GM18868 (cell line): ENCODE results near the gene CLDN5.

ENCODE experiments used
- ATAC-seq: cut with Tn5 transposase; IDR thresholded peaks from one replicate; pipeline ENCODE4 v1.9.1; 2021; ENCODE audit warnings: mild to moderate bottlenecking, moderate library complexity; ENCODE audit not compliant: unreplicated experiment

CLDN5 gene, protein sequence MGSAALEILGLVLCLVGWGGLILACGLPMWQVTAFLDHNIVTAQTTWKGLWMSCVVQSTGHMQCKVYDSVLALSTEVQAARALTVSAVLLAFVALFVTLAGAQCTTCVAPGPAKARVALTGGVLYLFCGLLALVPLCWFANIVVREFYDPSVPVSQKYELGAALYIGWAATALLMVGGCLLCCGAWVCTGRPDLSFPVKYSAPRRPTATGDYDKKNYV

DNA sequence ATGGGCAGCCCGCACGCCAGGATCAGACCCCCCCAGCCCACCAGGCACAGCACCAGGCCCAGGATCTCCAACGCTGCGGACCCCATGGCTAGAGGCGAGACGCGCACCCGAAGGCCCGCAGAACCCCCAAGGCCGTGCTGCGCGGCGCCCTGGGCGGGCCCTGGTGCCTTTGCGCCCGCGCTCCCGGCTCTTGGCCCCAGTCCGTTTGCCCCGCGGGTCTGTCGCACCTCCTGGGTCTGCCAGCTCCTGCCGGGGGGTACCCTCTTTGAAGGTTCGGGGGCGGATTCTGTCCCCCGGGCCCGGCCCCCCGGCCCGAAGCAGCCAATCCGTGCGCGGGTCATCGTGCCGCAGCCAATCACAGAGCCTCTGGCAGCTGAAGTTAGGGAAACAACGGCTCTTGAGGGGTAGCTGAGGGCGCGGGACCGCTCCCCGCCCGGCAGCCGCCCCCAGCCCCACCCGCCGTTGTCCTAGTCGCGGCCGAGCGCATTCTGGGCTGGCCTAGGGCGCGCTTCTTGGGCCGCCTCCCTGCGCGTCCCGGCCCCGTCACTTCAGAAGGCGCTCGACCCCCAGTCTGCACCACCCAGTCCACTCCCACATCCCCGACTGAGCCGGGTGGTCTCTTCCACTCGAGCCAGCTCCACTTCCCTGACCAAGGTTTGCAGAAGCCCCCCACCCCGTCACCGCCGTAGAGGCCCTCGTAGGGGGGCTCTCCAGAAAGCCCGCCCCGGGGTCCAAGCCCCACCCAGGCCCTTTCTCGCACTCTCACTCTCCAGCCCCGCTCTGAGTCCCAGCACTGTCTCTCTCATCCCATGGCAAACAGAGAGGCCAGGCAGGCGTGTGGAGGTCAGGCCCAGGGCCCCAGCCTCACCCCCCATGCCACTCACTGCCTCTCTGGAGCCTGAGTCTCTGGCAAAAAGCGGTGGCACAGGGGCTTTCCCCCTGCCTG is at the start of gene CLDN5:
CLDN5 (minus strand) TSS at position 241 of the 946 bp plus-strand sequence; CDS start at position 86, 155 bp downstream.
- no peak for ATAC-seq

DNA sequence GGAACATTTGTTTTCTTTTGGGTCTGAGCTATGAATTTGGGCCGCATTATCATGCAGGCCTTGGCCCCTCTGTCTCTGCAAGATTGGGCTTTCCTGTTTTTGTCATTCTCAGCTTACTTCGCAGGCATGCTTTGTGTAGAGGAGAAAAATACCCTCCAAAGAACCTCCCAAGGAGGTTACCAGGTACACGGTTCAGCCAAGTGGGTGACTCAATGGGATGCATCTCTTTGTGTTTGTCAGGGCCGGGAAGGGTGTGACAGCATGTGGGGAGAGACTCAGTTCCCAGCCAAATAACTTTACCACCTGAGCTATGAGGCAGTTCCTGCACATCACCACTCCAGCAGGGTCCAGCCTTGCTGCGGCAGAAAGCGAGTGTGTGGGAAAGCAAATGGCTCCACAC is 47.8 kb upstream of the CLDN5 start:
- ATAC-seq, result no peak

DNA sequence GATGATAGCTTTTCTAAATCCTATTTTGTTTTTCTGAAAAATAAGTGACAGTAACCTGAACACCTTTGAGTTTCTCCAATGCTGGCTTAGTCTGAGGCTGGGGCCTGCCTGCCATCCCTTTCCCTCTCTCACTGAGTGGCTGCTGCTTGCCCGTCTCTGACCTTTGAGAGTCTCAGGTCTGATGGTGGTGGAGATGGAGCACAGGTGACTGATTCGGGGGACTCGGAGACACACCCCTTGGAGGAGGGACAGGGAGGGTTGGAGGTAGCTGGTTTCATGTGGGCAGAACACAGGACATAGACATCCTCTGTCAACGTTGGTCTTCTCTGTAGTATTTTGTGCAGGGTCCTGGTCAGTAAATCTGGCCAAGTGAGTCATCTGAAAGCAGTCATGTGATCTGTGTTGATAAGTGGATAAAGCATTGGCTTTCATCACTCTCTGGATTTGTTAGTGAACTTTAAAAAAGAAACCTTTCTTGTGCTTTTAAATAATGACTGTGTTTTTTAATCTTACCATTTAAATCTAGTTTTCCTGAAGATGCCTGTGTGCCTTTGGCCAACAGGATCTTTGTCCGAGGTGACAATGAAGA is 47.1 kb upstream of the CLDN5 start:
- no peak for ATAC-seq

DNA sequence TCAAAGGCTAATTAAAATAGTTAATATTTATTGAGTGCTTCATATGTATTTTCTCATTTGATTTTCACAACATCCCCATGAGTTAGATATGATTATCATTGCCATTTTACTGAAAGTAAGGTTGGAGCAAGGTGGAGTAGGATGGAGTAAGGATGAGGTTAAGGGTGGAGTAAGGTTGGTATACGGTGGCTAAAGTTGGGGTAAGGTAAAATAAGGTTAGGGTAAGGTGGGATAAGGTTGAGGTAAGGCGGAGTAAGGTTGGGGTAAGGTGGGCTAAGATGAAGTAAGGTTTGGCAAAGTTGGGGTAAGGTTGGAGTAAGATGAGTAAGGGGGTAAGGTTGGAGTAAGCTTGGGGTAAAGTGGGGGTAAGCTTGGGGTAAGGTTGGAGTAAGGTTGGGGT is 45.8 kb upstream of the CLDN5 start:
- ATAC-seq, result no peak

DNA sequence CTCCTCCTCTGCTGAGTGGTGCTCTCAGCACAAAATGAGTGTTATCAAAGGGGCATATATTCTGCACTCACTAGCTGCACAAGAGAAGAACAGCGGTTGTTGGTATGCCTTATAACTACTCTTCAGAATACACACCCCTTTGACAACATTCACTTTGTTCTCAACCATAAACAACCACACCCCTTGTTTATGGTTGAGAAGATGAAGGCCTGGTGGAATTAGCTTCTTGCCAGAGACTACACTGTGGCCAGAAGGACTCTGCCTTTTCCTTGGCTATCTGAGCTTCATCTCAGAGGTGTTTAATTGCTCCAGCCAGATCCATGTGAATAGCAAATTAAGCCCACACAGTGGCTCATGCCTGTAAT is 45.0 kb upstream of the CLDN5 start:
- ATAC-seq, result no peak

DNA sequence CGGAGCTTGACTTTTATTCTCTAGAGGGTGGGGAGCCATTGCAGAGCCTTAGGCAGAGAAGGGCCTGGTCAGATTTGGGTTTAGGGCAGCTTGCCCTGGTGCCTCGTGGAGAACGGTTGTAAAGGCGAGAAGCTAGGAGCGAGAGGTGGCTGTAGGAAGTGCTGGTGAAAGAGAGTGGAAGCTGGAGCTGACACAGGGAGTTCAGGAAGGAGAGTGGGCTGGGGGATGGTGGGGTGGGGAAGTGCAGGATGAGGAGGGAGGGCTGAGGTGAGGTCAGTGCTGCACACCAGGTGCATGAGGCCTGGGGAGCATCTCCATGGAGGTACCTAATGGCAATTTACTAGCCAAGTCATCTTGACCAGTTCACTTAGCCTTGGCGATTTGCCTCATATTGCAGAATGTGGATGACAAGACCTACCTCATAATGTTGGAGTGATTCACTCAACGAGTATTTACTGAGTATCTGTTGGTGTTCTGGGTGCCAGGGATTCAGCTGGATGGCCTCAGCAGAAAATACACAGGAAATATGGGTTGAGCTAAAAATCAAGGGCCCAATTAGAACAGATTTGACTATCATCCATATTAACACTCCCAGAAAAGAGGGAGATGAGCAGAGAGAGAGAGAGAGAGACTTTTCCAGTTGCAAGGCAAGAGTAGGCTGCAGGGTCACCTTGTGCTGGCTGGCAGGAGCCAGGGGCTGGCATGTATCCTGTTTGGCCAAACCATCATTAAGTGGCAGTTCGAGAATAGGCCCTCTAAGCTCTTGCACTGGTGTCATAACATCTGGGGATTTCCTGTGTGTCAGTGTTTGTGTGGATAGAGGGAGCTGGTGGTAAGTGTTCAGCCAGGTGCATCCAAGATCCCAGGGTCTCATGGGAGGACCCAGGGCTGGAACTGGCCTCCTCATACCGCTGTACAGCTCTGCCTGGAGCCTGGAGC is 44.4 kb upstream of the CLDN5 start:
- ATAC-seq, result no peak

DNA sequence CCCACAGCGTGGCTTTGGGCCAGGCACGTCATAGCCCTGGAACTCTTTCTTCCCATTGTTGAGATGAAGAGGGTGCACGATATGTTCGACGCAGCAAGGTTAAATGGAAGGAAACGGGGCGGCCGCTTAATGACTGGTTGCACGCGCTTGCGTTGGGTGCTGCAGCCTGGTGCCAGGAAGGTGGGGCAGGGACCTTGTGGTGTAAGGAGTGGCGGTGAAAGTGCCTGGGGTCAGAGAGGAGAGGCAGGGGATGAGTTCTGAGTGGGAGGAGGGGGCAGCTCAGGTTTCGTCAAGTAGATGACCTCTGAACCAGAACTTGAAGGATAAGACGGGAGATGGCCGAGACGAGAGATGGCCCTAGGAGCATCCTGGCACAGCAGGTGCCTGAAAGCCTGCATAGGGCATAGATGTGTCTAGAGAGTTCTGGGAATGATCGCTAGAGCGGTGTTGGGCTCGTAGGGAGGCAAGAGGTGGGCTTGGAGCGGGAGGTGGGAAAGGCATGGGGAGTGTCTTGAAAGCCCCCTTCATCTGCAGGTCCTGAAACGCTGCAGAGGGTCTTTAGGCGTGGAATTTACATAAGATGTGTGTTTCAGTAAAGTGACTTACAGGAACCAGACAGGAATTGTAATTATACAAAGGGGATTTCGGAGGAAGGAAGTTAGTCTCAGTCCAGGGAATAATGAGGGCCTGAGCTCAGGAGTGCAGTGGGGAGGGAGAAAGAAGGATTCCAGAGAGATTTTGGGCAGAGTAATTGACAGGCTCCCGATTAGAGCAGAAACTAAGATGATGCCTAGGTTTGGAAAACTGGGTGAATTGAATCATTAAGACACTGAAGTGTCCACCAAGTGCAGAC is 43.2 kb upstream of the CLDN5 start:
- ATAC-seq, result no peak

DNA sequence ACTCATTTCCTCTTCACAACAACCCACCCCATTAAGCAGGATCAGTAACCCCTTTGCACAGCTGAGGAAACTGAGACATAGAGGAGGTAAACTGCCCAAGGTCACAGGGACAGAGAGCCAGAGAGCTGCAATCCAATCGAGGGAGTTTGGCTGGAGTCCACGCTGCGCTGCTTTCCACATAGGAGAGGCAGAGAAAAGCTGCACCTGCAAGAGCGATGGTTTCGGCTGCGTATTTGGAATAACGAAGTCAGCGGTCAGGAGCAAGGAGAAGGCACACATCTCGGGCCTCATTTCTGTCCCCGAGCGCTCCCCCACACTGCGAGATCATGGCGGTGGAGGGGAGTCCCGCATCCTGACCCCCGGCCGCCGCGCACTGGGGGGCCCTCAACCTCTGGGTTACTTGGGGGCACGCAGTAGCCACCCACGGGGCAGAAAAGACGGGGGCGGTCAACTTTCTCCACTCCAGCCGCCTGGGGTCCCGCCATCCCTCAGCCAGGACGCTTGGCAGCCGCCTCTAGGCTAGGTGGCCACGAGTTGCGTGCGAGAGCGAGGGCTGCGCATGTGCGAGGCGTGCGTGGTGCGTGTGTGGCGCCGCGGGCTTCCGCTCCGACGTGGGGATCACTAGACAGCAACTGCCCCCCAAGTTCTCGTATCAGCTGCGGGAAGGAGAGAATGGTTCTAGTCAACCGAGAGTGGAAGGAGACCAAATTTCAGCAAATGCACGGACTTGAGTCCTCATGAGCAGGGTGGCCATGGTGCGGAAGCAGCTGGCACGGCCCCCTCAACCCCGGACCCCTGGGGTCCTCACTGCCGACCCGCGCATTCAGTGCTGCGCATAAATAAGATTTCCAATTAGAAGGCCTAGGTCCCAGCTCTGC is 42.3 kb upstream of the CLDN5 start:
- ATAC-seq, result no peak

DNA sequence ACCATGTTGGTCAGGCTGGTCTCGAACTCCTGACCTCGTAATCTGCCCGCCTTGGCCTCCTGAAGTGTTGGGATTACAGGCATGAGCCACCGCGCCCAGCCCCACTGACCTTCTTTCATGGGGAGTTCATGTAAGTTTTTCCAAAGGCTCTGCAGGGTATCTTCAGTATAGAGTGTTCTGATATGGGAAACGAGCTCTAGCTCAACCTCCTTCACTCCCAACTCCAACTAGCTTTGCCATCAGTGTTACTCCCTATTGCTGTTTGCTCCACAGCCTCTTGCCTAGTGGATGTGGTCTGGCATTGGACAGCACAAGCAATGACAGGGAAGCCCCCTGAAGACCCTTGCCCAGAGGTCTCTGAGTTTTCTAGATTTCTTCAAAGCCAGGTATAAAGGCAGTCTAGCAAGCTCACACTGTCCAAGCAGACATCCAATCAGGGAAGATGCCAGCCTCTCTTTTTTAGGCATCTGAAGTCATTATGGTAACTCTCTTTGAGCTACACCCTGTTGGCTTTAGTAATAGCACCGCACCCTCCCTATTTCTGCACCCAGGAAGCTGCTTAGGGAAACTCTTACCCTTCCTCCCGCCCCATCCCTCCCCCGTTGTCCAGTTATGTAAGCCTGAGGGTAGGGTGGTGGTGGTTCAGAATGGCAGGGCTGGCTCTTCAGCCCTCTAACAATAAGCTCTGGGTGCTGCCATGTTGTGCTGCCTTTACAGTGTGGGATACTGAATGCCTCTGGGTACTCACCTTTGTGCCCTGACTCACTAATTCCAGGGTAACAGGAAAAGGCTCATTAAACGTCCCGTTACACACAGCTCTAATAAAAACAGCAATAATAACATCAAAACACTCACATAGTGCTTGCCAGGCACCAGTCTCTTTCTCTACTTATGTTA is 41.4 kb upstream of the CLDN5 start:
- ATAC-seq, result no peak

DNA sequence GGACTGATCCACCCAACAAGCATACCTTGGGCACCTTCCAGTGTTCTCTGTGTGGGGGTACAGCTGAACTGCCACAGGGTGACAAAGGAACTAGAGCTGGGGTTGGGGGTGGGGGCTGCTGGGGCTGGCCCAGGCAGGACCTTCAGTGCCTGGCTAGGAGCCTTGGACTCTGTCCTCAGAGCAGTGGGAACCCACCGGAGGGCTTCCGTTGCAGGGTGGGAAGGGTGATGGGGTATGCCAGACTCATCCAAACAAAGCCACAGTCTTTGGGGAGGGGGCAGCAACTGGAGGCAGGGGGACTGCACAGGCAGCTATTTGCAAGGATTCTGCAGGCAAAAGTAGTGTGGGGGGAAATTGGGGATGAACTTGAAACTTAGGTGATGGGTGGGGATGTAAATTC is 35.7 kb upstream of the CLDN5 start:
- no peak for ATAC-seq

DNA sequence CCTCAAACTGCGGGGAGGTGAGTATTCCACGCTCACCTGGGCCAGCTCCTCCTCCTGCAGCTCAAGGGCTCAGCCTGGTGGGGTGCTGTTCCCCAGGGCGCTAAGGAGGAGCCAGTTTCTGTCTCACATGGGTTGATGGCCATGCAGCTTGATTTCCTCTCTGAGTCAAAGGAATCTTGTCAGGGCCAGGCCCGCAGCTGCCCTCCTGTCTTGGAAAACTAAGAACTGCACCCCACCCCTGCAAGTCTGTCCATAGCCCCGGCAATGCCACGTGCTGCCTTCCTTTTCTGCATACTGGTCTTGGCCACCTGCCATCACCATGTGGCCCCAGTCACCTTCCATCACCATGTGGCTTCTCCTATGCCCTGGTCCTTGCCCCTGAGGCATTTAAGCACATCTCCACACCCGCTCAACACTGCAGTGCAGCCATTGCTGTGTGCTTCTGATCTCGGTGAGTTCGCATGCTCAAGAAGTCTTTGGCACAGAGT is 35.2 kb upstream of the CLDN5 start:
- no peak for ATAC-seq

DNA sequence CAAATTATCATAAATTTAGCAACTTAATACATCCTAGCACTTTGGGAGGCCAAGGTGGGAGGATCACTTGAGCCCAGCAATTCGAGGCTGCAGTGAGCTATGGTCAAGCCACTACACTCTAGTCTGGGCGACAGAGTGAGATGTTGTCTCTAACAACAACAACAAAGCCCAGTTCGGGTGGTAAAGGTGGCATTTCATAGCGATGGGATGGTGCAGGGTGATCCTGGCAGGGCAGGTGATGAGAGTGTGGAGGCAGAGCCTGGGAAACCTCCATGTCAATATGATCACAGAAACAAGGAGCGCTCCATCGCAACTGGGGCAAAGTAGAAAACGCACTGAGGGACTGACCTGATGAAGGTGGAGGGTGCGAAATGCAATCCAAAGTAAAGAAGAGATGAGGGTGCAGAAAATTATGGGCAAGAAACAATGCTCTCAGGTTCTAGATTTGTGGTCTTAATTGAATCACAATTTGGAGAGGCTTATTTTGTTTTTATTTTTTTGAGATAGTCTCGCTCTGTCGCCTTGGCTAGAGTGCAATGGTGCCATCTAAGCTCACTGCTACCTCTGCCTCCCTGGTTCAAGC is 32.8 kb upstream of the CLDN5 start:
- ATAC-seq, result no peak

DNA sequence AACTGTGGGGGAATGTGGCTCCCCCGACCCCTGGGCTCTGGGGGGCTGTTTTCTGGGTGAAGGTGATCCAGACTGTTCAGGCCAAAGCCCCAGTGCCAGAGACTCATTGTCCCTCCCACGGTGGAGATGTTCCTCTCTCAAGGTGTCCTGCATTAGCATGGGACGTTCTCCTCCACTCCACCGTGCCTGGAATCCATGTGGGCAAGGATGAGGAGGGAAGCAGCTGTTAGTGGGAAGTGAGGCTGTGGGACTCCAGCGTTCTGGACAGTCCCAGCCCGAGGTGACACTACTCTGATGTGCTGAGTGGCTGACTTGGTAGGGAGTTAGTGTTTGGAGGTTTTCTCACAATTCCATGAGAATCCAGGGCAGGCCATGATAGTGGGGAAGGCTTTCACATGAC is 31.4 kb upstream of the CLDN5 start:
- no peak for ATAC-seq

DNA sequence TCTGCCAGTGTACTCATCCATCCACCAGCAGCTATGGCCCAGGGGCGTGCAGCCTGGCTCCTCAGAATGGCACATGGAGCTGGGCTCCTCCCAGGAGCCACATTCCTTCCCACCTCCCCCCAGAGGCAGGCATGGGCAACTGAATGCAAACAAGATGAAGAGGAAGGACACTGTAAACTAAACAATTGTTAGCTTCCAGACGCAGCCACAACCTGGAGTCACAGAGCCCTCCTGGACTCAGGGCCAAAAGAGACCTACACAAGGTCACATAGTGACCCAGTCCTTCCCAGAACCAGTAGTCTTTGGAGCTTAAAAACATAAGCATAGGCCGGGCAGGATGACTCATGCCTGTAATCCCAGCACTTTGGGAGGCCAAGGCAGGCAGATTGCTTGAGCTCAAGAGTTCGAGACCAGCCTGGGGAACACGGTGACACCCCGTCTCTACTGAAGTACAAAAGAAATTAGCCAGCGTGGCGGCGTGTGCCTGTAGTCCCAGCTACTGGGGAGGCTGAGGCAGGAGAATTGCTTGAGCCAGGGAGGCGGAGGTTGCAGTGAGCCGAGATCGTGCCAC is 30.7 kb upstream of the CLDN5 start:
- ATAC-seq, result no peak

DNA sequence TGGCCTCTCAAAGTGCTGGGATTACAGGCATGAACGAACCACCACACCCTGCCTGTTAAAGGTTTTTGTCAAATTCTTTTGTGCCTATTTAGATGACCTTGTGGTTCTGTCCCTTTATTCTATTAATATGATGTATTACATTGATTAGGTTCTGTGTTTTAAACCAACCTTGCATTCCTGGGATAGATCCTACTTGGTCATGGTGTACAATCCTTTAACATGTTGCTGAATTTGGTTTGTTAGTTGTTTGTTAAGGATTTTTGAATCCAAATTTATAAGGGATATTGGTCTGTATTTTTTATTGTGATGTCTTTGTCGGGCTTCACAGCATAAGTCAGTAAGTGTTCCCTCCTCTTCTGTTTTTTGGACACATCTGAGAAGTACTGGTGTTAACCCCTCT is 29.0 kb upstream of the CLDN5 start:
- no peak for ATAC-seq

DNA sequence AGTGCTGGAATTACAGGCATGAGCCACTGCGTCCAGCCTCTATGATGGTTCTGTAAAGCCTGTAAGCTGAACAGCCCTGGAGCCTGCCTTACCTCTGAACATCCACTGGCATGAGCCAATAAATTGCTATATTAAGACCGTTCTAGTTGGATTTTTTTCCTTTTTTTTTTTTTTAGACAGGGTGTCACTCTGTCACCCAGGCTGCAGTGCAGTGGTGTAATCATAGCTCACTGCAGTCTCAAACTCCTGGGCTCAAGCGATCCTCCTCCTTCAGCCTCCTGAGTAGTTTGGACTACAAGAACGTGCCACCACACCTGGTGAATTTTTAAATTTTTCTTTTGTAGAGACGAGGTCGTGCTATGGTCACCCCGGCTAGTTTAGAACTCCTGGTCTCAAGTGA is 26.2 kb upstream of the CLDN5 start:
- ATAC-seq, result no peak

DNA sequence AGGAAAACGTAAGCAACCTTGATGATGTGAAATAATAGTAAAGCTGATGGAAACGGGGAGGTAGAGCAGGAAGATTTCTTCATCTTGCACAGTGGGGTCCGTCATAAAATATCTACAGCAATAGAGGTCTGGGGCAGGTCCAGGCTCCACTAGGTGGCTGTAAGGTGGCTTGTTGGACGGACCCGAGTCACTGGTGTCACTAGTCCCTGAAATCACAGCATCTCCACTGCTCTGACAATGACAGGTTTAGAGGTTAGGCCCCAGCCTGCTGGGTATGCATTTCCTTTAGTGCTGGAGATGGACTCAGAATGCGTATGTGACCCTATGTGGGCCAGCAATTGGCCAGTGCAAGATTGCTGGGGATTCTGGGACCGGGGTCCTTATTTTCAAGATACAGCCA is 25.2 kb upstream of the CLDN5 start:
- ATAC-seq, result no peak
